ENCODE results near the gene INO80E. TPM values are rescaled to one million over a fixed set of nuclear protein-coding genes. Genes with fewer than 3 reads are reported as not detected.
"Not testable (repeated sequence)": the region's sequence is repeated elsewhere in the genome, so short reads cannot be mapped to it uniquely, and the experiment has no call there.

INO80E gene
- total and polyA plus RNA-seq, 2 donors = 22.3 to 82.3 TPM

DNA sequence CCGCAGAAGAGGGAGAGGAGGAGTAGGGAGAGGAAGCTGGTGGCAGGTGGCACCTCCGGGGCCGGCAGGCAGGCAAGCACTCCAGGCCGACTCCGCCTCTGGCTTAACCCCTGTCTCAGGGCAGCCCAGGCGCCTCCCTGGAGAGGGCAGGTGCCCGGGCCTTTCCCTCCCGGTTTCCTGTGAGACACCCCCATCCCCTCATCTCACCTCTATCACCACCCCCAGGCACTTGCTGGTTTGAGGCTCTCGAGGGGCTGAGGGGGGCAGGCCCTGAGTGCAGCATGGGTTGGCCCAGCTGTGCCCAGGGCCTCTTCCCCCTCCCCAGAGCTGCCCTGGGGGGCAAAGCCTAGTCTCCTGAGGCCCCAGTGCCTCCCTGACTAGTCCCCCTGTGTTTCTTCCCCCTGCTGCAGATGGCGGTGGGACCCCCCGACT, 8.8 kb downstream of the INO80E start:
- 75% methylated on average over 11 of the region's 11 CpGs for WGBS
- Histone ChIP-seq H3K27ac (ENCODE audit: low read depth) (no peak overlapping the region), H3K36me3 (ENCODE audit: insufficient read depth) (no peaks in the 10 kb centered on the region), H3K4me3 (ENCODE audit: low read depth, low read length) (no peak overlapping the region), H3K4me1 (ENCODE audit: insufficient read depth) (no peaks in the 10 kb centered on the region)
- DNase-seq (ENCODE audit: extremely low spot score) = no peak

DNA sequence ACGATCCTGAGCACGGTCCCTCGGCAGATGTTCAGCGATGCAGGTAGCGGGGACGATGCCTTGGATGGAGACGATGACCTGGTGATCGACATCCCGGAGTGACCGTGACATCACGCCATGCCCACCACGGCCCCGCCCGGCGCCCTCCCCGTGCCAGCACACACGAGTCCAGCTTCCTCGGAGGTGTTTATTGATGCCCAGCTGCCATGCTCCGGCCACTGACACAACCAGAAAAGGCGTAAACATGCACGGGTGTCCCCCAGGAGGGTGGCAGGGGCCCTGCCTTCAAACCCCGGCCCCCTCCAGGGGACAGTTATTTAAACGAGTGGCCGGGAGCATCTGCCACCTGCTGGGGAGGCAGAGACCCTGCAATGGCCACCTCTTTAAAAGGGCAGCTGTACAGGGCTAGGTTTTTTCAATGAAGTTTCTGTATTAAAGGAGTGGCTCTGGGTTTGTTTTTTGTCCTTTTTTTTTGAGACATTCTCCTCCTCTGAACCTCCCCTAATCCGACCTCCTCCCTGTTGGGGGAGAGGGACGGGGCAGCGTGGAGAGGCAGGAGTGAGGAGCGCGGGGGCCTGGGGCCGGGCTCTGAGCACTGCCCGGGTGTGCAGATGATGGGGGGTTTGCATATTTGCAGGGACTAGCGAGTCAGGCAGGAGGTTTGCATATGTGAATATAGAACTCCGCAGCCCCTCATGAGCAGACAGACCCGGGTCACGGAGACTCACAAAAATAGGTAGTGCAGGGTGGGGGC, 9.5 kb downstream of the INO80E start:
- Histone ChIP-seq H3K27ac (ENCODE audit: low read depth) (no peak overlapping the region), H3K36me3 (ENCODE audit: insufficient read depth) (no peaks in the 10 kb centered on the region), H3K4me3 (ENCODE audit: low read depth, low read length) (no peak overlapping the region), H3K4me1 (ENCODE audit: insufficient read depth) (no peaks in the 10 kb centered on the region)
- no peak for DNase-seq (ENCODE audit: extremely low spot score)
- 59% methylated on average over 35 of the region's 35 CpGs for WGBS

DNA sequence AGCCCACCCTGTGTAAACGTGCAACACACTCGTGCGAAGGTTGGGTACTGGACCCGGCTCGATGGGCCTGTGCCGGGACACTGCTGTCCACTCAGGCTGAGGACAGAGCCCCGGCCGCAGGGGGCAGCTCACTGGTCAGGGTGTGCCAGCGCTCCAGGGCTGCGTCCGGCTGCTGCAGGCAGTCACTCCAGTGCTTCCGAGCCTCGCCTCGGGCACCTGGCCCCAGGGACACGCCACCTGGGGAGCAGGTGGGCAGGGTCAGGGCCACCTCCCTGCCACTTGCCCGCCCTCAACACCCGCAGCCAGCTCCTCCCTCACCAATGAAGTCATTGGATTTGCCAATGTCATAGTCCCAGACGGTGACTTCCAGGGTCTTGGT, 10.0 kb downstream of the INO80E start:
- no peak for DNase-seq (ENCODE audit: extremely low spot score)
- 84% methylated on average over 18 of the region's 18 CpGs for WGBS
- Histone ChIP-seq H3K27ac (ENCODE audit: low read depth) (no peak overlapping the region), H3K36me3 (ENCODE audit: insufficient read depth) (no peaks in the 10 kb centered on the region), H3K4me1 (ENCODE audit: insufficient read depth) (no peaks in the 10 kb centered on the region), H3K4me3 (ENCODE audit: low read depth, low read length) (no peak overlapping the region)

DNA sequence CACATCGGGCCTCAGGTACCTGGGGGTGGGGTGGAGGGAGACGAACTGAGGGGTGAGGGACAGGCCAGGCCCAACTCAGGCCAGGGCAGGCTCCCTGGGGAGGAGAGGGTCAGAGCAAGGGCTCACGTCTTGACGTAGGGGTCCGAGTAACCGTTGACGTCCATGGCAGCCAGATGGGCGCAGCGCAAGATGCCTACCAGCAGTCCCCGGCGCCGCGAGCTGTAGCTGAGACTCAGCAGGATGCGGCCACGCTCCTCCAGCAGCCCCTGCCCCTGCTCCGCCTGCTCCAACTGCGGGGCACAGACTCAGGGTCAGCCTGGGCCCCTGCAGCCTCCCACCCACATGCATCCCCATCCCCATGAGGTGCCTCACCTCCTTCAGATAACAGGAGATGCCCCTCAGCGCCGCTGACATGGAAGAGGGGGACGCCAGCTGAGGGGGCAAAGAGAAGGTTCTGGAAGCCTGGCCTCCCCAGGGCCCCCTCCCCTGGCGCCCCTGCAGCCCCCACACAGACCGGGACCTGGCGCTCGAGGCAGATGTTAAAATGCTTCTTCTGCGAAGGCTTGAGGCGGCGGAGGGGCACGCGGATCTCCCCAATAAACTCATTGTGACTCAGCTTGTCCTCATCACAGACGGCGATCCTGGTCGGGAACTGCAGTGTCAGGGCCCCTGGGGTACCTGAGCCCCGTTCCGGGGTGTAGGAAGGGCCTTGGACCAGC, 10.8 kb downstream of the INO80E start:
- Histone ChIP-seq H3K36me3 (ENCODE audit: insufficient read depth) (no peaks in the 10 kb centered on the region), H3K4me1 (ENCODE audit: insufficient read depth) (no peaks in the 10 kb centered on the region), H3K27ac (ENCODE audit: low read depth) (no peak overlapping the region), H3K4me3 (ENCODE audit: low read depth, low read length) (no peak overlapping the region)
- 83% methylated on average over 34 of the region's 34 CpGs for WGBS
- no peak for DNase-seq (ENCODE audit: extremely low spot score)

DNA sequence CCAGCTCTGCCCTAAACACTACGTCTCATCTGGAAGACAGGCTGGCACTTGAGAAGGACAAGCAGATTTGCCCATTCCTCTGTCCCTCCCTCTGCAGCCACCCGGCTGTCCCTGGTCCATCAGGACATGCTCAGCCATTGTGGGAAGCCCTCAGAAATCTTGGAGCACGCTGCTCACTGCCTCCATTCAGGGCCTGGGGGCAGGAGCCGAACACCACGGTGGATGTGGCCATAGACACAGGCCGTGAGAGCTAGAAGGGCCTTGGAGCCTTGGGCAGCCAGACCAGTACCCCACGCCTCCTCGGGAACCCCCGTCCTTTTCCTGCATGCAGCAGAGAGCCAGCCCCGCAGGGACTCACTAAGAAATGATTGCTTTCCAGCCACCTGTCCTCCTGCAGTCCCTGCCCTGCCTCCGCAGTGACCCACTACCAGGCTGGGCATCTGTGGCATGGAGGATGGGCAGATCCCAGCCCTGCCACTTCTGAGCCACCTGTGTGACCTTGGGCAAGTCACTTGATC, 11.4 kb downstream of the INO80E start:
- 79% methylated on average over 11 of the region's 11 CpGs for WGBS
- Histone ChIP-seq H3K36me3 (ENCODE audit: insufficient read depth) (no peaks in the 10 kb centered on the region), H3K27ac (ENCODE audit: low read depth) (no peak overlapping the region), H3K4me1 (ENCODE audit: insufficient read depth) (no peaks in the 10 kb centered on the region), H3K4me3 (ENCODE audit: low read depth, low read length) (no peak overlapping the region)
- no peak for DNase-seq (ENCODE audit: extremely low spot score)

DNA sequence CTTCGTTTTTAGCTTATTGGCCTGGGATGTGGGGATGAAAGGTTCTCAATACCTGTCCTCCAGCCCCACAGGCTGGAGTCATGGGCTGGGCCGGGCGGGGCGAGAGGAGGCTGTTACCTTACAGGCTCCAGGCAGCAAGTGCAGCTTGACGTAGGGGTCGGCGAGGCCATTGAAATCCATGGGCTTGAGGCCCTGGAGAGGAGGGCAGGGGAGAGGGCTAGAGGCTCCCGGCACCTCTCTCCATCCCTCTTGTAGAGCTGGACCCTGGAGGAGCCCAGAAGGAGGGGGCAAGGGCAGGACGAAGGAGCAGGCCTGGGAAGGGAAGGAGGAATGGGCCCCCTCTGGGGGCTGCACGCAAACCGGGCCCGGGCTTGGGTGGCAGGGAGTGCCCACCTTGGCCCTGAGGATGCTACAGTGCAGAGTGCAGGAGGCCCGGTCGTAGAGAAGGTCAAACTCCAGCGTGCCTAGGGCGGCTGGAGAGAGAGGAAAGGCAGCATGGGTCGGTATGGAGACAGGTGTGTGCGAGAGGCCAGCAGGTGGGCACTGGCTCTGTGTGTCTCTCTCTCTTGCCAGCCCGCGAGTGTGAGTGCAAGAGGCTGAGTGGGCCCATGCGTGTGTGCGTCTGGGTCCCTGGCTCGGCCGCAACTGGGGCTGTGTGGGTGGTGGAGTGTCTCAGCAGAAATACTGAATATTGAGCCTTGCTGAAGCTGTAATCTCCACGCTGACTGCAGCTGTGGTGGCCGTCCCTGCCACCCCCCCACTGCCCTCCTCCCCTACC, 13.2 kb downstream of the INO80E start:
- Histone ChIP-seq H3K4me3 (ENCODE audit: low read depth, low read length) (no peak overlapping the region), H3K36me3 (ENCODE audit: insufficient read depth) (no peaks in the 10 kb centered on the region), H3K4me1 (ENCODE audit: insufficient read depth) (no peaks in the 10 kb centered on the region), H3K27ac (ENCODE audit: low read depth) (no peak overlapping the region)
- WGBS = 51% methylated on average over 26 of the region's 26 CpGs
- DNase-seq (ENCODE audit: extremely low spot score) = no peak

DNA sequence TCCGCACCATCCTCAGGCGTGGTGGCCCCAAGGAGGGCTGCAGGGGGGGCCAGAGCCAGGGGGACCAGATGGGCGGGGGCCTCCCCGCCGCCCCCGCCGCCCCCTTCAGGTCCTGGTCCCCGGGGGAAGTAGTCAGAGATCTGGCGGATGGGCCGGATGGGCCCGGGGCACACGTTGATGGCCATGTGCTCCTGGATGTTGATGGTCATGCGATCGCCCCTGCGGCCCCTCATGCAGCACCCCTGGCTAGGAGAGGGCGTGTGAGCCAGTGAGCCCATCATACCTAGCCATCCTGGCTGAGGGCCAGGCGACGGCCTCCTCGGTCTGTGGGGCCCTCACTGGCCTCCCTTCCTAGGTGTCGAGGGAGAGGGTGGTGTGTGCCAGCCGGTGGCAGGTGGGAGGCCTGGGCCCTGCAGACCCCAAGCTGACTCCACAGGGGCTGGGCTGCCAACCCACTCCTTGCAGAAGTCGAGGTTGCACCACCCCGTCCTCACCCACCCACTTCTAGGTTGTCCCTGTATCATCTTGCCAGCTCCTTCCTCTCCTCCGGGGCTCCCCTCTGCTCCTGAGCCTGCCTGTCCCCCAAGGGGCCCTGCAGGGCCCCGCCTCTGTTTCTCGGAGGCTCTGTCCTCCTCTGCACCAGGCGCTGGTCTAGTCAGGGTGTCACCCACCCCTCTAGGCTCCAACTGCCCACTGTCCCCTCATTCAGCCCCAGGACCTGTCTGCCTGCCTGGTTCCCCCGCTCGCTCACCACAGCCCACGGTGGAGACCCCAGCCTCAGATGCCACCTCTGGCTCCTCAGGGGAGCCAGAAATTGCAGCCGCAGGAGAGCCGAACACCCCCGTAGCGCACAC, 14.2 kb downstream of the INO80E start:
- no peak for DNase-seq (ENCODE audit: extremely low spot score)
- no peaks in the 10 kb centered on the region for H3K36me3 ChIP-seq (ENCODE audit: insufficient read depth)
- WGBS = 18% methylated on average over 34 of the region's 34 CpGs
- no peak overlapping the region for H3K27ac ChIP-seq (ENCODE audit: low read depth)
- H3K4me3 ChIP-seq (ENCODE audit: low read depth, low read length) = peak overlapping the region; percentile 43
- H3K4me1 ChIP-seq (ENCODE audit: insufficient read depth) = no peaks in the 10 kb centered on the region

DNA sequence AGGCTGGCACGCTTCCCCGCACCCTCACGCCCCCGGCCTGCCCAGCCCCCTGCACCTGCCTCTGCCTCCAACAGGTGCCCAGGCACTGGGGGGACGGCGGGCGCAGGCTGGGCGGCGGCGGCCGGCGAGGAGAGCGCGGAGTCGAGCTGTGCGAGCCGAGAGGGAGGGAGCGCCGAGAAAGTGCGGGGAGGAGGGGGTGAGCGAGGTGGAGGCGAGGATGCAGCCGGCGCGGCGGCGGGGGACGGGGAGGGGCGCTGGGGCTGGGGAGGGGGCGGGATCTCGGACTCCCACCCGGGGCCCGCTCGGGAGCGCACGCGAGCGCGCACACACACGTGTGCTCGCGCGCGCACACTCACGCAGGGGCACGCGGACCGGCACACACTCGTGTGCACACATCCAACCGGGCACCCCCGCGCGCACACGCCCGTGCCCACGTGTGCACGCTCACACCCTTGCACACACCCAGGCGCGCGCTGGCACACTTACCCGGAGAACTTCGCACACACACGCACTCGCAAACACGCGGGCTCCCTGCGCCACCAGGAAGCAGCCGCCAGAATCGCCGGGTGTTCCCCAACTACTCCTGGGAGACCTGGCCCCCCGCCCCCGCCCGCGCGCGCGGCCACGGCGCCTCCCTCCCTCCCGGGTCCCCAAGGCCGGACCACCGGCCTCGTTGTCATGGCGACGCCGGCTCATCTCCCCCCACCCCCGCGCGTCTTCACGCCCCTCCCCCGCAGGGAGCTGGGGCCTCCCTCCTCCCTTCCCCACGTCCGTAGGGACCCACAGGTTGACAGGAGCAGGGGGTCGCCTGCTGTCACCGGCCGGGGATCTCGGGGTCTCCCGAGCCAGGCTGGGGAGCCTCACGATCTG, 15.0 kb downstream of the INO80E start, which contains the start of gene DOC2A:
Gene DOC2A, minus strand, starts transcription at position 184 of the 870 bp plus-strand sequence. CDS start 805 bp downstream, outside the sequence.
- under 1% methylated on average over 94 of the region's 99 CpGs for WGBS
- Histone ChIP-seq H3K4me1 (ENCODE audit: insufficient read depth) (no peaks in the 10 kb centered on the region), H3K4me3 (ENCODE audit: low read depth, low read length) (peak within 1 kb of the TSS; percentile 43), H3K27ac (ENCODE audit: low read depth) (no peak within 1 kb of the TSS), H3K36me3 (ENCODE audit: insufficient read depth) (no peaks in the 10 kb centered on the region)
- DNase-seq (ENCODE audit: extremely low spot score) = no peak

DNA sequence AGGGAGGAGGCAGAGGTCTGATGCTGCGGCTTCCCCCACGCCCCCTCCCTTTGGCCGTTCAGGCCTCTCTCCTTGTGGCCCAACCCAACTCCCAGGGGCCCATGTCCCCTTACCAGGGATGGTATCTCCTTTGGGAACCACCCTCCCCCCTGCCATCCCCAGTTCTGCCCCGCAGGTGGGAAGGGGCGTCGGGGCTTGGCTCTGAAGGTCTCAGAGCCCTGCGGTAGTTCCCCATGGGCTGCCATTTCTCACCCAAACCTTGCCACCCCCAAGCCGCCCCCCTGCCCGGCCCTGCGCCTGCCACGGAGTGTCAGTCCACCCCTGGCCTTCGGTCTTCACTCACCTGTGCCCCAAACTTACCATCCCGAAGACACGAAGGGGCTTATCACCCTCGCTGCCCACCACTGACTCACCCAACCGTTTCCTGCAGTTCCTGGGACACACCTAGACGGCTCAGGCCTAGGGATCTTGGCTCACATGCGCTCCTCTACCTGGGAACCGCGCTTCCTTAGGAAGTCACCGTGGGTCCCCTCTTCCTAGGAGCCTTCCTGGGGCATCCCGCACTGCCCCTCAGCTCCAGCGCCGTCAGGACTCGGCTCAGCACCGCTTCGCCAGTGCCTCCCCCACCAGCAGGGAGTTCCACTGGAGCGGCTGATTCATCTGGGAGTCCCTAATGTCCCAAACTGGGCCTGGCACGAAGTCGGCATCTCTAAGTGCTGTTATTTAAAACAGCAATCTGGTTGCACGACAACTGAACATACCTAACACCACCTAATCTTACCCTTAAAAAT, 15.9 kb downstream of the INO80E start:
- Histone ChIP-seq H3K36me3 (ENCODE audit: insufficient read depth) (no peaks in the 10 kb centered on the region), H3K4me1 (ENCODE audit: insufficient read depth) (no peaks in the 10 kb centered on the region), H3K4me3 (ENCODE audit: low read depth, low read length) (no peak overlapping the region), H3K27ac (ENCODE audit: low read depth) (no peak overlapping the region)
- WGBS = 16% methylated on average over 31 of the region's 31 CpGs
- DNase-seq (ENCODE audit: extremely low spot score) = no peak

DNA sequence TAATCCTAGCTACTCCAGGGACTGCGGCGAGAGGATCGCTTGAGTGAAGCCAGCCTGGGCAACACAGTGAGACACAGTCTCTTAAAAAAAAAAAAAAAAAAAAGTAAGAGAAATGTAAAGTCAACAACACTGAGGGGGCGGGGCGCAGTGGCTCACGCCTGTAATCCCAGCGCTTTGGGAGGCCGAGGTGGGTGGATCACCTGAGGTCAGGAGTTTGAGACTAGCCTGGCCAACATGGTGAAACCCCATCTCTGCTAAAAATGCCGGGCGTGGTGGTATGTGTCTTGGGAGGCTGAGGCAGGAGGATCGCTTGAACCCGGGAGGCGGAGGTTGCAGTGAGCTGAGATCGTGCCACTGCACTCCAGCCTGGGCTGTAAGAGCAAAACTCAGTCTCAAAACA, 16.6 kb downstream of the INO80E start:
- WGBS = 76% methylated on average over 14 of the region's 14 CpGs
- not testable (repeated sequence) for DNase-seq (ENCODE audit: extremely low spot score); H3K27ac ChIP-seq (ENCODE audit: low read depth); H3K4me3 ChIP-seq (ENCODE audit: low read depth, low read length); H3K4me1 ChIP-seq (ENCODE audit: insufficient read depth); H3K36me3 ChIP-seq (ENCODE audit: insufficient read depth)

DNA sequence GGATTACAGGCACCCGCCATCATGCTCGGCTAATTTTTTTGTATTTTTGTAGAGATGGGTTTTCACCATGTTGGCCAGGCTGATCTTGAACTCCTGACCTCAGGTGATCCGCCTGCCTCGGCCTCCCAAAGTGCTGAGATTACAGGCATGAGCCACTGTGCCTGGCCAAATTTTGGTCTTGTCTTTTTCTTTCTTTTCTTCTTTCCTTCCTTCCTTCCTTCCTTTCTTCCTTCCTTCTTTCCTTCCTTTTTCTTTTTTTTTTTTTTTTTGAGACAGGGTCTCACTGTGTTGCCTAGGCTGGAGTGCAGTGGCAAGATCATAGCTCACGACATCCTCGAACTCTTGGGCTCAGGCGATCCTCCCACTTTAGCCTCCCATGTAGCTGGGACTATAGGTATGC, 19.4 kb downstream of the INO80E start:
- not testable (repeated sequence) for DNase-seq (ENCODE audit: extremely low spot score); H3K27ac ChIP-seq (ENCODE audit: low read depth); H3K4me3 ChIP-seq (ENCODE audit: low read depth, low read length); H3K36me3 ChIP-seq (ENCODE audit: insufficient read depth); H3K4me1 ChIP-seq (ENCODE audit: insufficient read depth)
- 91% methylated on average over 7 of the region's 7 CpGs for WGBS
